ENCODE results near the gene USP28.

DNA sequence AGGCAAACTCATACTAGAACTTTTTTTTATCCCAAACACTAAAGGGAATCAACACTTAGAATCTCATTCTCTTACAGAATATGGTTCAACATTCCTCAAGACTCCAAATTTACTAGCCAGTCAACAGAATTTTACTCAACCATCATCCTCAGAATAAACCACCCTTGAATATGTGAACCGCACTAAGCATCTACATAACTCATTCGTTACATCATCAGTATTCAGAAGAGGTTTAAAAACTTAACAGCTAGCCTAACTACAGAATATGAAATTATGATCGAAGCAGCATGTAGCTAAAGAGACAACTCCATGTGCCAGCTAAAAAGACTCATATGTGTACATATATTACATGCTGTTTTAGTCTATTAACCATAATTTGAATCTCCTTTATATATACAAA is 47.9 kb downstream of the USP28 start:
- TF ChIP-seq, protein P1, sequence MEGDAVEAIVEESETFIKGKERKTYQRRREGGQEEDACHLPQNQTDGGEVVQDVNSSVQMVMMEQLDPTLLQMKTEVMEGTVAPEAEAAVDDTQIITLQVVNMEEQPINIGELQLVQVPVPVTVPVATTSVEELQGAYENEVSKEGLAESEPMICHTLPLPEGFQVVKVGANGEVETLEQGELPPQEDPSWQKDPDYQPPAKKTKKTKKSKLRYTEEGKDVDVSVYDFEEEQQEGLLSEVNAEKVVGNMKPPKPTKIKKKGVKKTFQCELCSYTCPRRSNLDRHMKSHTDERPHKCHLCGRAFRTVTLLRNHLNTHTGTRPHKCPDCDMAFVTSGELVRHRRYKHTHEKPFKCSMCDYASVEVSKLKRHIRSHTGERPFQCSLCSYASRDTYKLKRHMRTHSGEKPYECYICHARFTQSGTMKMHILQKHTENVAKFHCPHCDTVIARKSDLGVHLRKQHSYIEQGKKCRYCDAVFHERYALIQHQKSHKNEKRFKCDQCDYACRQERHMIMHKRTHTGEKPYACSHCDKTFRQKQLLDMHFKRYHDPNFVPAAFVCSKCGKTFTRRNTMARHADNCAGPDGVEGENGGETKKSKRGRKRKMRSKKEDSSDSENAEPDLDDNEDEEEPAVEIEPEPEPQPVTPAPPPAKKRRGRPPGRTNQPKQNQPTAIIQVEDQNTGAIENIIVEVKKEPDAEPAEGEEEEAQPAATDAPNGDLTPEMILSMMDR (IDR thresholded peaks at IDR 0.05): no peak
- no peak for TF ChIP-seq POLR2A (IDR thresholded peaks at IDR 0.05)

Data from body of pancreas (tissue), 4 donors.